GM20000 (cell line): Measurements from ENCODE around the gene SPACA7.

Source experiments
- DNase-seq: peaks from one replicate; pipeline ENCODE4 v3.0.0; 2012; ENCODE audit warnings: low spot score
- CTCF ChIP-seq: IDR thresholded peaks from 2 replicates; pipeline ENCODE4 v1.5.1; 2012; ENCODE audit warnings: mild to moderate bottlenecking, control low read depth; ENCODE audit errors: extremely low read depth, missing control alignments

SPACA7 gene

GRCh38 chr13:112477070-112477619, 101.0 kb downstream of the SPACA7 start:
- TF ChIP-seq CTCF: no peak
- DNase-seq: no peak

- DNase-seq: no peak
Measured at GRCh38 chr13:112479389-112479788, 103.2 kb downstream of the SPACA7 start.

GRCh38 chr13:112481458-112481857, 105.3 kb downstream of the SPACA7 start:
- DNase-seq: no peak
- no peak for TF ChIP-seq CTCF

More at GRCh38 chr13:112479389-112479788, 103.2 kb downstream of the SPACA7 start:
- TF ChIP-seq CTCF: no peak

- TF ChIP-seq CTCF: no peak
- no peak for DNase-seq
Measured at GRCh38 chr13:112483299-112483698, 107.1 kb downstream of the SPACA7 start.
